Central memory CD8-positive, alpha-beta T cell (primary cell): Measurements from ENCODE around the gene KLK1.

Experiments
- ATAC-seq: fragments of 150-1000 bp; cut with Tn5 transposase; replicated peaks from 2 replicates; pipeline ENCODE4 v1.10.0; 2022; ENCODE audit warnings: mild to moderate bottlenecking, moderate FRiP score, moderate number of reproducible peaks; ENCODE audit not compliant: poor library complexity, severe bottlenecking; ENCODE audit errors: extremely low read depth
- DNase-seq, 2 donors: peaks; one replicate each; pipeline ENCODE4 v3.0.0; 2021; ENCODE audit warnings: low spot score in 2 of 2
- H3K27ac Mint-ChIP-seq: one replicate; pipeline ENCODE4 v1.8.0; 2022; ENCODE audit warnings: low read depth, mild to moderate bottlenecking, moderate library complexity, mixed read lengths
- H3K27me3 Mint-ChIP-seq: one replicate; pipeline ENCODE4 v1.8.0; 2022; ENCODE audit warnings: mixed read lengths
- H3K36me3 Mint-ChIP-seq: one replicate; pipeline ENCODE4 v1.8.0; 2022; ENCODE audit warnings: mild to moderate bottlenecking, moderate library complexity, mixed read lengths; ENCODE audit not compliant: insufficient read depth
- H3K4me1 Mint-ChIP-seq: one replicate; pipeline ENCODE4 v1.8.0; 2022; ENCODE audit warnings: mixed read lengths
- H3K4me3 Mint-ChIP-seq: one replicate; pipeline ENCODE4 v1.8.0; 2022; ENCODE audit warnings: mild to moderate bottlenecking, moderate library complexity, mixed read lengths
- H3K9me3 Mint-ChIP-seq: one replicate; pipeline ENCODE4 v1.8.0; 2022; ENCODE audit warnings: mixed read lengths

The KLK1 gene

DNA sequence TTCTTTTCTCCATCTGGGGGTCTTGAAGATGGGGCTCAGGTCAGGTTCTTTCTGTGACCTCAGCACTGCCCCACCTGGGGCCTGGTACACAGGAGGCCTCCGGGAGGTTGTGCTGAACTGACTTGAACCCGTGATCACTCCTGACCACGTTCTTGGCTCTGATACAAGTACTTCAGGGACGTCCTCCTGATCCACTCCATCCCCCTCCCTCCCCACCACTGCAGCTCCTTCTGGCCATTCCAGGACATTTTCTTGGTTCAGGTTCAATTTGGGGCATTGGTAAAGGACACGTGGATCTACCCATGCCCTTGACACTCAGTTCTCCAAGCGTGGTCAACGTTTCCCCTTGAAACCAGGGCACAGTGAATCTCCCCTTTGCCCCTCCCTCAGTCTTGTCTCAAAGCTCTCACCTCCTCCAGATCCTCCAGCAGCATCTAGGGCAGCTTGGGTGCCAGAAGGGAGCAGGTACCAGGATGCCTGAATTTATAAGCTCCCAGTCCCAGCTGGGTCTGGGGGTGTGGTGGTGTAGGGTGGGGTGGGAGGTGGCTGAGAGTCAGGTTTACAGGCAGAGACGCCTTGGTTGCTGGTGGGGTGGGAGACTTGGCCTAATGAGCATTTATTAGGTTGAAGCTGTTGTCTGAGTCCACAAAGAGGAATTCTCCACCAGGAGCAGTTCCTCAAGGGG lies 9.7 kb upstream of the KLK1 start, which contains the start of gene KLK15:
TSS of gene KLK15 (minus strand) at position 458 of the 685 bp plus-strand sequence. CDS start 2,082 bp downstream, outside the sequence.
- peaks cover 18% of the 10 kb centered on the region for H3K4me1 Mint-ChIP-seq
- H3K27me3 Mint-ChIP-seq = peaks cover 71% of the 10 kb centered on the region
- no peak within 1 kb of the TSS for H3K4me3 Mint-ChIP-seq
- peaks cover 2% of the 10 kb centered on the region for H3K36me3 Mint-ChIP-seq
- DNase-seq (no peak), ATAC-seq (no peak)
- H3K27ac Mint-ChIP-seq = no peak within 1 kb of the TSS
- H3K9me3 Mint-ChIP-seq = no peaks in the 10 kb centered on the region

DNA sequence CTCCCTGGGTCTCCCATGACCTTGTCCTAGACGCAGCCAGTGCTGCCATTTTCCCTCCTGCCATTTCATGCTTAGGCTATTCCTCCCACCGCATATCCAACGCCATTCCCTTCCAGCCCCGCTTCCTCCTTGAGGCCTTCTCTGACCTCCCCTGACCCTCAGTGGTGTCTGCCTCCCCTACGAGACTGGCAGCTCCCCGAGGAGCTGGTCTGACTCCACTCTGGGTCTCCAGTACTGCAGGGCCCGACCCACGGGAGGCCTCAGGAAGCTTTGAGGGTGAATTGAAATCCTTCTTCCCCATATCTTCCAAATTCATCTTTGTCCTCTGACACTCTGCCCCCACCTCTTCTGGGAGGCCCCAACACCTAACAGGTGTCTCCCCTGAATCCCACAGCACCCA lies 9.1 kb upstream of the KLK1 start:
- Mint-ChIP-seq H3K9me3 (no peaks in the 10 kb centered on the region), H3K27ac (no peak overlapping the region), H3K27me3 (peaks cover 71% of the 10 kb centered on the region), H3K4me1 (peaks cover 18% of the 10 kb centered on the region), H3K4me3 (no peak overlapping the region), H3K36me3 (peaks cover 2% of the 10 kb centered on the region)
- no peak for ATAC-seq
- no peak for DNase-seq

DNA sequence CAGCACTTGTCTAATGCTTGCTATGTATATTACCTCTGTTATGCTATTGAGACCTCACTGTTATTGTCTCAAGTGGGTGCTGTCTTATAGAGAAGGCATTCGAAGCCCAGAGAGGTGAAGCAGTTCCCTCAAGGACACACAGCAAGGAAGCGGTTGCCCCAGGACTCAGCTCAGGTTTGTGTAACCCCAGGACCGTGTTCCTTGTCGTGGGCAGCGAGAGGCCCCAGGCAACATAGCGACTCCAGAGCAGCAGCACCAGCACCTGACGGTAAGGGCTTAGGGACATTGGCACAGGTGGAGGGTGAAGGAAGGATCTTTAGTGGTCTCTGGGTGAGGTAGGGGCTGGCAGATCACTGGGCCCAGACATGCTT lies 7.4 kb upstream of the KLK1 start:
- peaks cover 9% of the 10 kb centered on the region for H3K4me1 Mint-ChIP-seq
- H3K27ac Mint-ChIP-seq = no peak overlapping the region
- H3K9me3 Mint-ChIP-seq = no peaks in the 10 kb centered on the region
- H3K4me3 Mint-ChIP-seq = no peak overlapping the region
- H3K27me3 Mint-ChIP-seq = peaks cover 71% of the 10 kb centered on the region
- ATAC-seq (no peak), DNase-seq (no peak)
- peaks cover 2% of the 10 kb centered on the region for H3K36me3 Mint-ChIP-seq

DNA sequence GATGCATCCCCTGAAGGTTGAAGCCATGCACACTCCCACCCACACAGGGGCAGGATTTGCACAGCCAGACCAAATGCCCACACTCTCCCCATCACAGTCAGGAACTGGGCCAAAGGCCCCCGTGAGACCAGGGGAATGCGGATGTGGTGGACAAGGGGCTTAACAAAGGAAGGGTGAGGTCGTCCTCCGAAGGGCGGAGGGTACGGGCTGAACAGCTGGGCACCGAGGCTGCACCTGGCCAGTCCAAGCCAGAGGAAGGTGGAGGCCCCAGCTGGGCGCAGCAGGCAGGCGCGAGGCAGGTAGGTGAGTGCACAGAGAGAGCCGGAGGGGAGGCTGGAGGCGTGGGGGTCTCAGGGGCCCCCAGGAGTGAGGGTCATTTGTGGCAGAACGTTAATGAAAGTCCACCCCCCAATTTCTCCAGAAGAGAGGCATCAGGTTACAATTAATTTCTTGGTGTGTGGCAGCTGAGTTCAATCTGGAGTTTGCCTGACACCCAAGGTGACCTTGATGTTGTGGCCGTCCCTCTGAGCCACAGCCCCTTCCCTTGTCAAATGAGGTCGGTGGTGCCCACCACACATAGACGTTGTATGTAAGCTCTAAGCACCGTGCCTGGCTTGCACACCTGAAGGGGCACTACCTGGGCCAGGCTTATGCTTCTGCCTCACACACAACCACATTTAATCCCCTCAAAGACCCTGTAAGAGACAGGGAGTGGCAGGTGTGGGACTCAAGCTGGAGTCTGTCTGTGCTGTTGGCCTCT lies 6.9 kb upstream of the KLK1 start:
- Mint-ChIP-seq H3K4me1 (peaks cover 5% of the 10 kb centered on the region), H3K4me3 (no peak overlapping the region), H3K9me3 (no peaks in the 10 kb centered on the region), H3K27me3 (peaks cover 70% of the 10 kb centered on the region), H3K36me3 (no peaks in the 10 kb centered on the region), H3K27ac (no peak overlapping the region)
- ATAC-seq = no peak
- no peak for DNase-seq

DNA sequence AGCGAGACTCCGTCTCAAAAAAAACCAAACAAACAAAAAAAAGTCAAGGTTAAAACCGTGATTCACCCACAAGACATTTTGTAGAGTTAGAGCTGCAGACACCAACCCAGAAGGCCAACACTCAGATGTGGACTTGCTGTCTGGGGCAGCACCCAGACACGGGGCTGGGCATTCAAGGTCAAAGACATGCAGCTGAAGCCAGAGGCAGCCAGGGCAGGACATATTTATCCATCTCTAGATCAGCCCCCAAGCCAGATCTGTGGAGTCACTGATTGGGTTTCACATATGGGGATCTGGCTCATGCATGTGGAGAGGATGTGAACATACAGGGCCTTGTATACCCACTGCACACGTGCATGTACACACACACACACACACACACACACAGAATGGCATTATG lies 6.2 kb upstream of the KLK1 start:
- peaks cover 63% of the 10 kb centered on the region for H3K27me3 Mint-ChIP-seq
- DNase-seq (no peak), ATAC-seq (no peak)
- no peaks in the 10 kb centered on the region for H3K4me1 Mint-ChIP-seq
- no peak overlapping the region for H3K4me3 Mint-ChIP-seq
- no peaks in the 10 kb centered on the region for H3K36me3 Mint-ChIP-seq
- no peak overlapping the region for H3K27ac Mint-ChIP-seq
- H3K9me3 Mint-ChIP-seq = no peaks in the 10 kb centered on the region

DNA sequence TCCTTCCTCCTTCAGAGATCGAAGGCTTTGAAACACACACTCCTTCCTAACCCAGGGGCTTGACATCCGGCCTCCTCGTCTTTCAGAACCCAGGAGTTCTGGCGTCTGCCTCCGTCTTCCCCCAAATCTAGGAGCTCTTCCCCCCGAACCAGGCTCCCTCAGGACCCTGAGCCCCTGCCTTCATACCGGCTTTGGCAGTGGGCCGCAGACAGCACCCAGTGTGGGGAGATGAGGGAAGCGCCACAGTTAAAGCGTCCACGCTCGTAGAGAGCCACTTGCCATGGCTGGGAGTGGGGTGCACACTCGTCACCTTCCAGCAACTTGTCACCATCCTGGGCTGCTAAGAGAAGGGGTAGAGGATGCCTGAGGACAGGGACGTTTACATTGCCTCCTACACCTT lies 3.9 kb upstream of the KLK1 start:
- Mint-ChIP-seq H3K9me3 (no peaks in the 10 kb centered on the region), H3K27me3 (peaks cover 57% of the 10 kb centered on the region), H3K27ac (no peak overlapping the region), H3K4me3 (no peak overlapping the region), H3K4me1 (no peaks in the 10 kb centered on the region), H3K36me3 (no peaks in the 10 kb centered on the region)
- DNase-seq (no peak), ATAC-seq (no peak)

DNA sequence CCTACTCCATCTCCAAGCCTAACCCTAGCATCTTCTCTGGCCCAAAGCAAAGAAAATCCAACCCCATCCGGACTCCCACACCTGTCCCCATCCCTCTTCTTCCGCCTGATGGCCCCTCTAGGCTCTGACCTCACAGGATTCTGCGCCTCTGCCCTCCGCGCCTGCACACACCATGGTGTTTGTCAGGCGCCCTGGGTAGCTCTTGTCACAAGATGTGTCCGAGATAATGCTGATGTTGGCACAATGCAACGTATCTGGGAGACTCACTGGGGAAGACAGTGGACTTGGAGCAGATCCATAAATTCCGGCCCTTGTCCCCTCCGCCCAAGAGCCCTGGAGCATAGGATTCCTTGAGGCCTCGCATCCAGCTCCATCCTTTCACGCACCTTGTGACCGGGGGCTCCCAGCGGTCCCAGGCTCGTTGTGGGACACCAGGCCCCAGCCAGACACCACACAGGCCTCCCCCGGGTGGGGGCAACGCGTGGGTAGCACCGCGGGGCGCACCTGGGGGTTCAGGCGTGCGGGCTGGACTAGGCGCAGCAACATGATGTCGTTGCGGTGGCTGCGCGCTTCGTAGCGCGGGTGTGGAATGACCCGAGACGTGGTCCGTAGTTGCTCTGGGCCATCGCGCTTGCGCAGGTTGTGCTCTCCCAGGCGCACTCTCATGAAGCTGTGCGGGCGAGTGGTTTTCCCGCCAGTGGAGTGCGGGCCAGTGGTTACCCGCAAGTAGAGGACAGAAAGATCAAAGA lies 3.1 kb upstream of the KLK1 start:
- H3K4me3 Mint-ChIP-seq = no peak overlapping the region
- no peaks in the 10 kb centered on the region for H3K4me1 Mint-ChIP-seq
- H3K9me3 Mint-ChIP-seq = no peaks in the 10 kb centered on the region
- H3K27me3 Mint-ChIP-seq = peaks cover 57% of the 10 kb centered on the region
- H3K27ac Mint-ChIP-seq = no peak overlapping the region
- no peak for ATAC-seq
- no peaks in the 10 kb centered on the region for H3K36me3 Mint-ChIP-seq
- DNase-seq = no peak

DNA sequence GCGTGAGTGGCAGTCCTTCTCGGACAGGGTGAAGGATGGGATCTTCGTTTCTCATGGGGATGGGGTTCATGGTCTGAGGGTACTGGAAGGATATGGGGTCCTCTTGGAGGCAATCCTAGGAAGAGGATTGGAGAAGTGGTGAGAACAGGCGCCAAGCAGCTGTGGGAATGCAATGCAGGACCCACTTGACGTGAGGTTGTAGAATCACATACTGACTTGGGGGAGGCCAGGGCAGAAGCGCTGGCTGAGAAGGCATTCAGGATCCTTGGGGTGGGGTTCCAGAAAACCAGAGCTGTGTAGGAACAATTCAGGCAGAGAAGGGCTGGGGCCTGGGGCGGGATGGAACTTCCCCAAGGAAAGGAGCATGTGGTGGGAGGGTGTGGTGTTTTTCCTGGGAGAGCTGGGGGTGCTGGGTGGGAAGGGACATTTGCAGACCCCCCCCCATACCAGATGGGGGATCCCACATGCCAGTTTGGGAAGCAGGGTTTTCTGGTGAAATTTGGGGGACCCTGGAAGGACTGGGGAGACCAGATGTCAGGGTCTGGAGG lies 852 bp downstream of the KLK1 start:
- ATAC-seq (no peak), DNase-seq (no peak)
- Mint-ChIP-seq H3K4me1 (peaks cover 13% of the 10 kb centered on the region), H3K9me3 (no peaks in the 10 kb centered on the region), H3K4me3 (no peak overlapping the region), H3K27me3 (peaks cover 80% of the 10 kb centered on the region), H3K27ac (no peak overlapping the region), H3K36me3 (no peaks in the 10 kb centered on the region)

DNA sequence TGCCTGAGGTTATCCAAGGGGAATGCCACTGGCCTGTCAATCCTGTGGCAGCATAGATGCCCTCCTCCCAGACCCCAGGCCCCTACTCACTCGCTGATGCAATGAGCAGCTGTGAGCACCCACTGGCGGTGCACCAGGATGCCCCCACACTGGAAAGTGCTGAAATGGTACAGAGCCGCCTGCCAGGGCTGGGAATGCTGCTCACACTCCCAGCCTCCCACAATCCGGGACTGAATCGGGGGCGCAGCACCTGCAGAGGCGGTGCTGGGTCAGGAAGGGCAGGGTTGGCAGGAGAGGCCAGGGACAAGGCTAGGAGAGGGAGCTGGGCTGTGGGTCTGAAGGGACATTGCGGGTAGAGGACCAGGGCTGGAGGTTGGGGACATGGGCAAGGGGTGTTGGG lies 2.0 kb downstream of the KLK1 start:
- H3K4me3 Mint-ChIP-seq = no peak overlapping the region
- H3K36me3 Mint-ChIP-seq = no peaks in the 10 kb centered on the region

DNA sequence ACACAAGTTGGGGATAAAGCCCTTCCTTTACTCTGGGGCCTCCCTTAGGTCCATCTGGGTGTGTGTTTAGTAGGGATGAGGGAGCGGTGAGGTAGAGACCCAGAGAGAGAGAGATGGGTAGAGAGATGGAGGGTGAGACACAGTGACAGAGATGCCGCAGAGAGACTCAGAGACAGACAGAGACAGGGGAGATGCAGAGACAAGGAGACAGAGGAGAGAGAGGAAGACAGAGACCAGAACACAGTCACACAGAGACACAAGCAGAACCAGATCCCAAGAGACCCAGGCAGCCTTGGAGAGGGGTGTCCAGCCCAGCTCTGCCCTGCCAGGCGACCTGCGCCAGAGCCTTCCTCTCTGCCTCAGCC lies 2.4 kb downstream of the KLK1 start:
- Mint-ChIP-seq H3K27ac (no peak overlapping the region), H3K4me1 (peaks cover 18% of the 10 kb centered on the region), H3K27me3 (peaks cover 80% of the 10 kb centered on the region)

More for the DNA sequence above, 2.0 kb downstream of the KLK1 start:
- DNase-seq (no peak), ATAC-seq (no peak)
- H3K9me3 Mint-ChIP-seq = no peaks in the 10 kb centered on the region
- no peak overlapping the region for H3K27ac Mint-ChIP-seq
- peaks cover 18% of the 10 kb centered on the region for H3K4me1 Mint-ChIP-seq
- peaks cover 80% of the 10 kb centered on the region for H3K27me3 Mint-ChIP-seq

DNA sequence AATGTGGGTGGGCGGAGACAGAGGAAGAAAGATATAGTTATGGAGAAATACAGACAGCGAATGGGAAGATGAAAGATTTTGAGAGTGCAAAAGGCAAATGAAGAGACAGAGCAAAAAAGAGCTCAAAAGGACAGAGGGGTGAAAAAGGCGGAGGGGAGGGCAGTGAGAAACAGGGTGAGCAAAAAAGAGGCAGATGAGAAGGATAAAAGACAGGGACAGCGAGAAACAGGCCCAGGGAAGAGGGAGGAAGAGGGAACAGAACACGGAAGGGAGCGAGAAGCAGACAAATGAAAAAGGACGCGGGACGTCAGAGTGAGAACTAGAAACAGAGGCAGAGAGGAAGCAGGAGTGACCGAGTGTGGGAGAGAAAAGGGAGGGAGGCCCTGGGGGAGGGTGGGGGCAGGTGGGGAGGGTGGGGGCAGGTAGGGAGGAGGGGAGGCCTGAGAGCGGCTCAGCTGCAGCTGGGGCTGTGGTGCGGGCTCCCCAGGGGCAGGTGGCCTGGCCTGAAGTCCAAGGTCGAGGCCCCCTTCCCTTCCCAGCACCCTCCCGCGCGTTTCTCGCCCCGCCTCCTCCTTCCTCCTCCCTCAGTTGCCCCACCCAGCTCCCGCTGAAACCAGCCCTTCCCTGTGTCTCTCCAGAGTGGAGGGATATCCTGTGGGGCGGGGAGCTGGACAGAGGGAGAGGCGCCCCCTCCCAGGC lies 2.9 kb downstream of the KLK1 start:
- Mint-ChIP-seq H3K27ac (no peak overlapping the region), H3K9me3 (no peaks in the 10 kb centered on the region), H3K4me3 (no peak overlapping the region), H3K36me3 (no peaks in the 10 kb centered on the region), H3K4me1 (peaks cover 18% of the 10 kb centered on the region), H3K27me3 (peaks cover 80% of the 10 kb centered on the region)
- no peak for DNase-seq
- no peak for ATAC-seq

More for the DNA sequence above, 2.4 kb downstream of the KLK1 start:
- Mint-ChIP-seq H3K36me3 (no peaks in the 10 kb centered on the region), H3K4me3 (no peak overlapping the region), H3K9me3 (no peaks in the 10 kb centered on the region)
- DNase-seq = no peak
- ATAC-seq = no peak

DNA sequence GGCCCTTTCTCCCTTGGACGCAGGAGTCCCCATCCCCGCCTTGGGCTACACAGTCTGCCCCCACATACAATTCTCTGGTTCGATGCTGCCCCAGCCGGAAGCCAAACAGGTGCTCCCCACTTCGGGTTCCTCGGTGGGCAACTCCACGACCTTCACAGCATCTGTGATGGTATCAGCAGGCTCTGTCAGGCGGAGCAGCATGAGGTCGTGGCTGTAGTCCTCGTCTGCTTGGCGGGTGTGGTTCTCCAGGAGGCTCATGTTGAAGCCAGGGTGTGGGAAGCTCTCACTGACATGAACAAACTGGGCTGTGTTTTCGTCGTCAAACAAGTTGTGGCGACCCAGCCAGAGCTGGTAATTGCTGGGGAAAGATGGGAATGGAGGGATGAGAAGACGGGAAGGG lies 3.5 kb downstream of the KLK1 start:
- DNase-seq (no peak), ATAC-seq (no peak)
- H3K9me3 Mint-ChIP-seq = no peaks in the 10 kb centered on the region
- no peak overlapping the region for H3K27ac Mint-ChIP-seq
- peaks cover 18% of the 10 kb centered on the region for H3K4me1 Mint-ChIP-seq
- peaks cover 84% of the 10 kb centered on the region for H3K27me3 Mint-ChIP-seq
- H3K36me3 Mint-ChIP-seq = no peaks in the 10 kb centered on the region
- H3K4me3 Mint-ChIP-seq = no peak overlapping the region
